Hematopoietic multipotent progenitor cell treated with erythropoietin and hydrocortisone succinate and interleukin-3 and kit ligand, for 8 days (in vitro differentiated cells): Measurements from ENCODE around the gene TCF12.

Experiments
- DNase-seq: peaks from one replicate; pipeline ENCODE4 v3.0.0-alpha.2; 2015

Gene TCF12

GRCh38 chr15:56918046-56918938, at the start of gene TCF12:
Gene TCF12, plus strand, starts transcription at chr15:56918644. Its CDS starts 1,270 bp downstream, at chr15:56919914.
- DNase-seq: peak; percentile 92

GRCh38 chr15:56869573-56869972, 48.9 kb upstream of the TCF12 start:
- DNase-seq: peak; percentile 36

GRCh38 chr15:56871185-56871584, 47.3 kb upstream of the TCF12 start:
- no peak for DNase-seq

- DNase-seq: no peak
These were observed 46.6 kb upstream of the TCF12 start for GRCh38 chr15:56871867-56872266.

- no peak for DNase-seq
These were observed 41.0 kb upstream of the TCF12 start for GRCh38 chr15:56877255-56877970.

- no peak for DNase-seq
These were observed 38.9 kb upstream of the TCF12 start for GRCh38 chr15:56879502-56879901.

- DNase-seq: peak; percentile 14
These were observed 35.4 kb upstream of the TCF12 start for GRCh38 chr15:56883088-56883487.

- no peak for DNase-seq
These were observed 32.0 kb upstream of the TCF12 start for GRCh38 chr15:56886363-56886931.

GRCh38 chr15:56886932-56887781, 31.3 kb upstream of the TCF12 start:
- peak; percentile 92 for DNase-seq

GRCh38 chr15:56887782-56888438, 30.5 kb upstream of the TCF12 start:
- peak; percentile 29 for DNase-seq

GRCh38 chr15:56890038-56890437, 28.4 kb upstream of the TCF12 start:
- peak; percentile 19 for DNase-seq

- no peak for DNase-seq
These were observed 26.5 kb upstream of the TCF12 start for GRCh38 chr15:56891852-56892440.

GRCh38 chr15:56892659-56893363, 25.6 kb upstream of the TCF12 start:
- no peak for DNase-seq

- no peak for DNase-seq
These were observed 25.1 kb upstream of the TCF12 start for GRCh38 chr15:56893364-56893678.

GRCh38 chr15:56894601-56895000, 23.8 kb upstream of the TCF12 start:
- no peak for DNase-seq

- DNase-seq: no peak
These were observed 16.5 kb upstream of the TCF12 start for GRCh38 chr15:56901931-56902330.

GRCh38 chr15:56906766-56907165, 11.7 kb upstream of the TCF12 start:
- DNase-seq: no peak

- no peak for DNase-seq
These were observed 7.6 kb upstream of the TCF12 start for GRCh38 chr15:56910801-56911200.

GRCh38 chr15:56913241-56913640, 5.2 kb upstream of the TCF12 start:
- DNase-seq: no peak

- DNase-seq: peak; percentile 79
These were observed 4.8 kb upstream of the TCF12 start for GRCh38 chr15:56913670-56914069.

GRCh38 chr15:56915888-56916287, 2.6 kb upstream of the TCF12 start:
- DNase-seq: no peak
